HCT116 (cell line): Measurements from ENCODE around the gene SLC34A3.
"Not testable (repeated sequence)": the region's sequence is repeated elsewhere in the genome, so short reads cannot be mapped to it uniquely, and the experiment has no call there.

Experiments used
- ATF3 ChIP-seq: IDR thresholded peaks from 2 replicates; pipeline ENCODE4 v1.6.1; 2012
- CBX3 ChIP-seq: IDR thresholded peaks from 2 replicates; pipeline ENCODE4 v1.6.1; 2012; ENCODE audit warnings: low read depth
- CTCF ChIP-seq, 3 experiments: fragments of 200-600 bp in 1 of 3; sonication (generic) in 1 of 3; IDR thresholded peaks in 2 of 3; conservative IDR thresholded peaks in 1 of 3; 2 replicates each; pipeline ENCODE4 v1.5.1; 2012 to 2017; ENCODE audit warnings: low read depth in 2 of 3, low read length in 2 of 3, antibody characterized with exemption in 1 of 3, borderline replicate concordance in 1 of 3, control low read depth in 1 of 3, mild to moderate bottlenecking in 1 of 3, mixed read lengths in 1 of 3, mixed run types in 1 of 3, moderate library complexity in 1 of 3; ENCODE audit not compliant: insufficient read depth in 1 of 3
- EZH2 ChIP-seq: fragments of 200-600 bp; sonication (generic); IDR thresholded peaks from 2 replicates; pipeline ENCODE4 v1.6.1; 2017; ENCODE audit warnings: antibody characterized with exemption, mixed run types
- EZH2phosphoT487 ChIP-seq: fragments of 200-600 bp; IDR thresholded peaks from 2 replicates; pipeline ENCODE4 v1.6.1; 2018; ENCODE audit warnings: antibody characterized with exemption, borderline replicate concordance
- JUND ChIP-seq: IDR thresholded peaks from 2 replicates; pipeline ENCODE4 v1.6.1; 2012
- MAX ChIP-seq: IDR thresholded peaks from 2 replicates; pipeline ENCODE4 v1.6.1; 2012
- POLR2A ChIP-seq: IDR thresholded peaks from 2 replicates; pipeline ENCODE4 v1.7.0; 2011; ENCODE audit warnings: borderline replicate concordance; ENCODE audit not compliant: insufficient read depth, insufficient read length; ENCODE audit errors: extremely low read depth
- POLR2AphosphoS5 ChIP-seq: IDR thresholded peaks from 2 replicates; pipeline ENCODE4 v1.6.1; 2011; ENCODE audit warnings: mild to moderate bottlenecking, low read depth, low read length, moderate library complexity
- RAD21 ChIP-seq: IDR thresholded peaks from 2 replicates; pipeline ENCODE4 v1.6.1; 2012; ENCODE audit warnings: low read depth, mild to moderate bottlenecking
- REST ChIP-seq: IDR thresholded peaks from 2 replicates; pipeline ENCODE4 v1.6.1; 2012; ENCODE audit warnings: low read depth
- YY1 ChIP-seq: IDR thresholded peaks from 2 replicates; pipeline ENCODE4 v1.6.1; 2011; ENCODE audit warnings: low read length, low read depth, moderate library complexity, mild to moderate bottlenecking; ENCODE audit not compliant: insufficient replicate concordance; ENCODE audit errors: extremely low read depth

- not testable (repeated sequence) for TF ChIP-seq YY1; POLR2A; CTCF (IDR thresholded peaks at IDR 0.05 in 2 of 3, conservative IDR thresholded peaks at IDR 0.05 in 1 of 3; ENCODE audit: borderline replicate concordance in 1 of 3, insufficient read depth in 1 of 3, low read depth in 2 of 3, low read length in 2 of 3); EZH2; EZH2phosphoT487; ATF3; RAD21; REST; POLR2AphosphoS5; MAX; JUND; CBX3
These were observed 9.0 kb downstream of the SLC34A3 start for GRCh38 chr9:137239541-137240200.
